Spinal cord (tissue), 10 donors: ENCODE results near the gene NIP7. TPM values are rescaled to one million over a fixed set of nuclear protein-coding genes. Genes with fewer than 3 reads are reported as not detected.

ENCODE experiments used
- DNase-seq, 6 donors: peaks; one replicate each; pipeline versions ENCODE4 v3.0.0 to v3.0.0-alpha.2; 2013 to 2015; ENCODE audit warnings: low spot score in 6 of 6, low read depth in 4 of 6
- H3K27ac ChIP-seq: one replicate; pipeline ENCODE4 v1.5.1; 2013; ENCODE audit warnings: low read depth, low read length, control low read depth
- H3K27me3 ChIP-seq: one replicate; pipeline ENCODE4 v1.6.1; 2013; ENCODE audit warnings: low read length; ENCODE audit not compliant: control insufficient read depth, insufficient read depth
- H3K36me3 ChIP-seq: one replicate; pipeline ENCODE4 v1.6.1; 2013; ENCODE audit warnings: low read length; ENCODE audit not compliant: control insufficient read depth, insufficient read depth
- H3K4me1 ChIP-seq: one replicate; pipeline ENCODE4 v1.6.1; 2013; ENCODE audit warnings: low read length; ENCODE audit not compliant: control insufficient read depth, insufficient read depth
- H3K4me3 ChIP-seq: one replicate; pipeline ENCODE4 v1.5.1; 2013; ENCODE audit warnings: low read depth, low read length, control low read depth
- H3K9me3 ChIP-seq: one replicate; pipeline ENCODE4 v1.6.1; 2013; ENCODE audit warnings: low read length; ENCODE audit not compliant: control insufficient read depth, insufficient read depth
- WGBS: methylation state at CpG from one replicate; pipeline ENCODE4 v1.1.5; 2013; ENCODE audit warnings: missing lambda C conversion rate; ENCODE audit not compliant: insufficient coverage; 5-methylcytosine and 5-hydroxymethylcytosine counted together
- polyA plus RNA-seq, 2 donors: library from polyadenylated mRNA; unstranded; fragments of 120-200 nt; gene quantifications; one replicate each; pipeline ENCODE4 v1.2.1, GENCODE V29; 2013; ENCODE audit not compliant: insufficient read length in 2 of 2
- total RNA-seq, 2 donors: library from RNA; depleted of rRNA in 1 of 2; stranded (reverse); fragments of 120-200 nt in 1 of 2; fragments of >200 nt in 1 of 2; gene quantifications; one replicate each; pipeline versions ENCODE4 v1.2.3 to v1.2.4, GENCODE V29; 2013 to 2014
- donor health status: healthy.

NIP7 gene
- total and polyA plus RNA-seq, 4 donors = 15.5 to 19.1 (median 16.6) TPM

DNA sequence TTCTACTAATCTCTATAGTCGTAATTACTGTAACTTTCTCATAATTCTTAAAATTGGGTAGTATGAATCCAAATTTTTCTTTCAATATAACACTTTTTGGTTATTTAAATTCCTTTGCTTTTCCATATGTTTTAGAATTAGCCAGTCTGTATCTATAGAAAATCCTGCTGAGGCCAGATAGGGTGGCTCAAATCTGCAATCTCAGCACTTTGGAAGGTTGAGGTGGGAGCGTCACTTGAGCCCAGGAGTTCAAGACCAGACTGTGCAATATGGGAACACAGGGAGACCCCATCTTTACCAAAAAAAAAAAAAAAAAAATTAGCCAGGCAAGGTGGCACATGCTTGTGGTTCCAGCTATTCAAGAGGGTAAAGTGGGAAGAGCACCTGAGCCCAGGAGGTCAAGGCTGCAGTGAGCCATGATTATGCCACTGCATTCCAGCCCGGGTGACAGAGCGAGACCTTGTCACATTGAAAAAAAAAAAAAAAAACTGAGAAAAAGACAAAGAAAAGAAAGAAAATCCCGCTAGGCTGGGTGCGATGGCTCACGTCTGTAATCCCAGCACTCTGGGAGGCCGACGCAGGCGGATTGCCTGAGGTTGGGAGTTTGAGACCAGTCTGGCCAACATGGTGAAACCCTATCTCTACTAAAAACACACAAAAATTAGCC is 37.0 kb downstream of the NIP7 start:
- DNase-seq = no peak
- Histone ChIP-seq H3K9me3 (no peaks in the 10 kb centered on the region), H3K36me3 (peaks cover 42% of the 10 kb centered on the region), H3K4me1 (no peaks in the 10 kb centered on the region), H3K4me3 (no peak overlapping the region), H3K27ac (no peak overlapping the region), H3K27me3 (no peaks in the 10 kb centered on the region)
- 93% methylated on average over 2 of the region's 10 CpGs for WGBS

DNA sequence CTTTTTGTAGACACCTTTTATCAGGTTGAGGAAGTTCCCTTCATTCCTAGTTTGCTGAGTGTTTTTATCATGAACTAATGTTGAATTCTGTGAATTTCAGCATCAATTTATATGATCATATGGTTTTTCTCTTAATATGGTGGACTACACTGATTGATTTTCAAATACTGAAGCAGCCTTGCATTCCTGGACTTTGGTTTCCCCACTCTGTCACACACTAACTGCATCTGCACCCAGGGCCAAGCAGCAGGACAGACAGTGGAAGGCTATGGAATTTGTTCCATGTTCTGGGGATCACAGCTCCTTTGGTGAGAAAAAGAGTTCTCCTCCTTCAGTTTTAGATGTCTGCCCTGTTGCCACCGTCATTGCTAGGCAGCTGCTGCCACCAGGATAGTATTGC is 38.5 kb downstream of the NIP7 start:
- no CpG with 5 or more reads among the region's 1 CpG for WGBS
- no peak for DNase-seq
- H3K9me3 ChIP-seq = no peaks in the 10 kb centered on the region
- peaks cover 40% of the 10 kb centered on the region for H3K36me3 ChIP-seq
- no peaks in the 10 kb centered on the region for H3K27me3 ChIP-seq
- no peak overlapping the region for H3K27ac ChIP-seq
- H3K4me3 ChIP-seq = no peak overlapping the region
- no peaks in the 10 kb centered on the region for H3K4me1 ChIP-seq

DNA sequence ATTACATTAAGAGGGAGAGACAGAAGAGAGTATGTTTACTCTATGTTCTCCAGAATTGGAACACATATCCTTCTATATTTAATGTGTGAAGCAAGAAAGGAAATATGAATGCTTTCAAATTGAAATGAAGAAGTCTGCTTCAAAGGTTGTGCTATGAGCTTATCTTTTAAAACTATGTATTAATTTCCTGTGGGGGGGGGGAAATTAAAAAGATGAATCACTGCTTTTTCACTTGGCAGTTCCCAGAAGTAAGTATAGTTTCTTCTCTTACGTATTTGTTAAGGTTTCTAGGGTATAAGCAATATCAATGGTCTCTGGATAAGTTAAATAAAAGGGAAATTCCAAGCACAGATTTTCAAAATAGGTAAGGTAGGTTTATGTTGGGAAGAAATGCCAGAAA is 39.2 kb downstream of the NIP7 start:
- no peak for DNase-seq
- Histone ChIP-seq H3K27me3 (no peaks in the 10 kb centered on the region), H3K36me3 (peaks cover 36% of the 10 kb centered on the region), H3K4me3 (no peak overlapping the region), H3K27ac (no peak overlapping the region), H3K4me1 (no peaks in the 10 kb centered on the region), H3K9me3 (no peaks in the 10 kb centered on the region)
- WGBS = no CpG with 5 or more reads among the region's 1 CpG

DNA sequence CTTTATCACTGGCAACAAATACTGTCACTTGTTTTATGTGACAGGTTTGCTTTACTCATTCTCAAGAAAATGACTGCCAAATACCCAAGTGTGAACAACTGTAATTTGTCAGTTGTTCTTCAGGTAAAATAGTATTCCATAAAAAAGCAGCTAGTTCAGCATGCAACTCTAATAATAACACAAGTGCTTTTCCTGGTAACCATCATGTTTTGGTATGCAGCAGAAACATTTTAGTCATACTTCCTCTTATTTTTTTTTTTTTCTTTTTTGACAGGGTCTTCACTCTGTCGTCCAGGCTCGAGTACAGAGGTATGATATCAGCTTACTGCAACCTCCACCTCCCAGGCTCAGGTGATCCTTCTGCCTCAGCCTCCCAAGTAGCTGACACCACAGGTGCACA is 41.7 kb downstream of the NIP7 start:
- Histone ChIP-seq H3K27me3 (no peaks in the 10 kb centered on the region), H3K9me3 (no peaks in the 10 kb centered on the region), H3K4me1 (peaks cover 4% of the 10 kb centered on the region), H3K36me3 (peaks cover 30% of the 10 kb centered on the region), H3K4me3 (no peak overlapping the region), H3K27ac (no peak overlapping the region)
- no peak for DNase-seq
- WGBS = no CpG with 5 or more reads among the region's 2 CpGs

DNA sequence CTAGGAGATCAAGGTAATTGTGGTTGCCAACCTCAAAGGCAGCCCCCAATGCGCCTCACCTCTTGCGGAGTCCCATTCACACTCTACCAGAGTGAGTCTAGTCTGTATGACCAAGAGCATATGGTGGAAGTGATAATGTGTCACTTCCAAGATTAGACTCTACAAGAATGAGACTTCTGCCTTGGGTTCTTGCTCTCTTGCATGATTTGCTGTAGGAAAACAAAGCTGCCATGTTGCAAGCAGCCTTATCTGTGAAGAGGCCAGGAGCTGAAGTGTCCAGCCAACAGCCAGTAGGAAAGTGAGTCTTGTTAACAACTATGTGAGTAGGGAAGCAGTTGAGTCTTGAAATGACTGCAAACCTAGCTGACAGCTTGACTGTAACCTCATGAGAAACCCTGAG is 42.8 kb downstream of the NIP7 start:
- H3K4me3 ChIP-seq = no peak overlapping the region
- peaks cover 20% of the 10 kb centered on the region for H3K36me3 ChIP-seq
- peaks cover 5% of the 10 kb centered on the region for H3K4me1 ChIP-seq
- no CpG with 5 or more reads among the region's 2 CpGs for WGBS
- H3K27me3 ChIP-seq = no peaks in the 10 kb centered on the region
- no peak for DNase-seq
- no peaks in the 10 kb centered on the region for H3K9me3 ChIP-seq
- no peak overlapping the region for H3K27ac ChIP-seq

DNA sequence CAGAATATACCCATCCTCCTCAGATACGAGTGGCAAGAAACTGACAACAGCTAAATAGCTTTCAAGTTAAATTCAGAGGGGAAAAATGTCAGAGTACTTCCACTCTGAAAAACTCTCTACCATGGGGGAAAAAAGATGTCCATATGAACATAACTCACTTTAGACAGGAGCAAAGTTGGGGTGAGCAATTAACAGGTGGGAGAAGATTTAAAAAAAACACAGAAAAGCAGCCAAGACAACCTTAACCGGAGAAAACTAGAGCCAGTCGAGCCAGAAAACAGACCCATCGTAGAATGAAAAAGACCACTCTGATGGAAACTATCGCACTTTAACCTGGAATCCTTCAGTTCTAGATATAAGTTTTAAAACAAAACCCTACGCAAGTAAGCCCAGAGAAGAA is 45.4 kb downstream of the NIP7 start:
- Histone ChIP-seq H3K27me3 (no peaks in the 10 kb centered on the region), H3K36me3 (peaks cover 16% of the 10 kb centered on the region), H3K27ac (peak overlapping the region; percentile 71), H3K4me3 (peak overlapping the region; percentile 64), H3K4me1 (peaks cover 5% of the 10 kb centered on the region), H3K9me3 (no peaks in the 10 kb centered on the region)
- DNase-seq = no peak
- WGBS = 0% methylated on average over 5 of the region's 6 CpGs

DNA sequence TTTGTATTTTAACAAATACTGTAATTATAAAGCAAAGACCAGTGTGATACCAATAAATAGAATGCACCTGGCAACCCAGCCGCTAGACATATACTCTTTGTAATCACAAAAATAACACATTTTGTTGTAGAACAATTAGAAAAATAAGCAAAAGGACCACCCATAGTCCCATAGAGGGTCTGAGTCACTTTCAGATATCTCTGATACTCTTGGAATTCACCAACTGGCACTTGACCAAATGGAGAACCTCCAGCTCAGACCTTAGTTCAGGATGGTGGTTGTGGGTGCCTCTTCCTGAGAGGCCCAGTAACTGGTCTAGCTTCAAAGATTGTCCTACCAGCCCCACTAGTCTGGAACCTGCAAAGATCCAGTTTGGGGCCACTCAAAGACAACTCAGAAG is 47.0 kb downstream of the NIP7 start:
- no peak overlapping the region for H3K4me3 ChIP-seq
- H3K4me1 ChIP-seq = peaks cover 5% of the 10 kb centered on the region
- no peaks in the 10 kb centered on the region for H3K9me3 ChIP-seq
- no CpG with 5 or more reads among the region's 1 CpG for WGBS
- peaks cover 6% of the 10 kb centered on the region for H3K36me3 ChIP-seq
- no peaks in the 10 kb centered on the region for H3K27me3 ChIP-seq
- DNase-seq = no peak
- peak overlapping the region; percentile 84 for H3K27ac ChIP-seq

Other genes starting within 250 kb of the NIP7 start
- 1 to 10 TPM; 1.4 to 1.7 TPM for gene HAS3, start 234.1 kb upstream of the NIP7 start, total RNA-seq
- gene HAS3, start 234.1 kb upstream of the NIP7 start, polyA plus RNA-seq = 1 to 10 TPM; 5.8 to 6.6 TPM
- gene CHTF8, start 207.2 kb upstream of the NIP7 start, total RNA-seq = 10 to 100 TPM; 44.2 to 46.8 TPM
- gene CHTF8, start 207.2 kb upstream of the NIP7 start, polyA plus RNA-seq = 10 to 100 TPM; 71.3 to 75.7 TPM
- 10 to 100 TPM; 19.1 to 23.9 TPM for gene UTP4, start 207.1 kb upstream of the NIP7 start, total RNA-seq
- 10 to 100 TPM; 36.9 to 37.7 TPM for gene UTP4, start 207.1 kb upstream of the NIP7 start, polyA plus RNA-seq
- gene SNTB2, start 152.6 kb upstream of the NIP7 start, total RNA-seq = 10 to 100 TPM; 20.5 to 20.8 TPM
- gene SNTB2, start 152.6 kb upstream of the NIP7 start, polyA plus RNA-seq = 10 to 100 TPM in 1 of 2 donors, 1 to 10 TPM in 1; 6.6 to 10.7 TPM
- 10 to 100 TPM; 23.3 to 30.4 TPM for gene VPS4A, start 28.4 kb upstream of the NIP7 start, total RNA-seq
- 10 to 100 TPM; 60.8 to 76.2 TPM for gene VPS4A, start 28.4 kb upstream of the NIP7 start, polyA plus RNA-seq
- gene PDF, start 9.2 kb upstream of the NIP7 start, total RNA-seq = 1 to 10 TPM; 4.1 to 9.4 TPM
- 1 to 10 TPM; 6.5 to 8.0 TPM for gene PDF, start 9.2 kb upstream of the NIP7 start, polyA plus RNA-seq
- gene COG8, start 208 bp upstream of the NIP7 start, total RNA-seq = 10 to 100 TPM; 34.0 to 40.2 TPM
- gene COG8, start 208 bp upstream of the NIP7 start, polyA plus RNA-seq = 10 to 100 TPM; 31.5 to 41.6 TPM
- gene TMED6, start 12.0 kb downstream of the NIP7 start, total RNA-seq = under 1 TPM in 1 of 2 donors, not detected in 1; 0.33 TPM
- gene TMED6, start 12.0 kb downstream of the NIP7 start, polyA plus RNA-seq = 1 to 10 TPM; 2.3 to 2.4 TPM
- gene TERF2, start 46.2 kb downstream of the NIP7 start, total RNA-seq = 10 to 100 TPM; 16.6 to 40.8 TPM
- gene TERF2, start 46.2 kb downstream of the NIP7 start, polyA plus RNA-seq = 10 to 100 TPM; 54.5 to 56.8 TPM
- 10 to 100 TPM; 61.8 to 98.7 TPM for gene CYB5B, start 84.8 kb downstream of the NIP7 start, total RNA-seq
- 100 to 1,000 TPM in 1 of 2 donors, 10 to 100 TPM in 1; 96.5 to 105 TPM for gene CYB5B, start 84.8 kb downstream of the NIP7 start, polyA plus RNA-seq
- gene NFAT5, start 226.2 kb downstream of the NIP7 start, total RNA-seq = 10 to 100 TPM; 35.0 to 44.9 TPM
- gene NFAT5, start 226.2 kb downstream of the NIP7 start, polyA plus RNA-seq = 10 to 100 TPM; 14.7 to 17.8 TPM